ENCODE measurements around the gene CACNA1F. TPM values are rescaled to one million over a fixed set of nuclear protein-coding genes. Genes with fewer than 3 reads are reported as not detected.

The CACNA1F gene
- total and polyA plus RNA-seq, 10 of the 15 experiments (the other 5 are each of a cell fraction or from before 2014, with no cell fraction given) = 0.01 to 0.32 (median 0.05) TPM; not detected in 5

DNA sequence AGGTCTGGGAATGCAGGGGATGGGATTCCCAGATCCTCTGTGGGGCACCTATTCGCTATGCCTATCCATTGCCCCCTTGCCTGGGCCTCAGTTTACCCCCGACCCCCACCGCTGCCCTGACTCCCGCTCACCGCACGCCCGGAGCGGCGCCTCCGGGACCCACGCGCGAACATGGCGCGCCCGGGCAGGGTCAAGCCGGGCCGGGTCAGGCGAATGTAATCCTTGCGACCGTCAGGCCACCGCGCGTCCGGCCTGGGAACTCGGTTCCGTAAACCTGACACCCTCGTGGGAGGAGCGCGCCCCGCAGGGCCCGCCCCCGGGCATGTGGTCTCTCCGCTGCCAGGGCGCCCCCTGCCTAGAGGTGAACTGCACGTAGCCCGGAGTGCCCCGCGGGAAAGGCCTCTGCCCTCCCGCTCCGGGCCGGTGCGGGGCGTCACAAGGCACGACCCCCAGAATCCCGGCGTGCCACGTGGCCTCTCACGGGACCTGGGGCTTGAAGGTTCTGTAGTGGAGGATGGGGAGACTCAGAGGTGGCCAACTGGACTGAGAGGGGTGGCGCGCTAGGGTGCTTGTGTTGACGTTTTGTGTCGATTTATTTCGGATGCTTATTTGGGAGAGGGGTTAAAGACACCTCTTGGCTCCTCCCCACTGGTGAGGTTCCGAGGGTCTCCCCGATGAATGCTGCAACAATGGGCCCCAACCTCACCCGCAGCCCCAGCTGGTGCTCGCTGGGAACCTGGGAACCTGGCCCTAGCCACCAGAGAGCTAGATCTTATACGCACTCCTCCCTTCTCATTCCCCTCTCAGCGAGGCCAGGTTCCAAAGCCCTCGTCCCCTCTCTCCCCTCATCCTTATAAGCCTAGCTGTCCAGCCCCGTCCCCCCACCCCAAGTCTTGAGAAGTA, 46.8 kb downstream of the CACNA1F start, which contains the start of gene PRICKLE3 (continued):
- TF ChIP-seq, protein P1, sequence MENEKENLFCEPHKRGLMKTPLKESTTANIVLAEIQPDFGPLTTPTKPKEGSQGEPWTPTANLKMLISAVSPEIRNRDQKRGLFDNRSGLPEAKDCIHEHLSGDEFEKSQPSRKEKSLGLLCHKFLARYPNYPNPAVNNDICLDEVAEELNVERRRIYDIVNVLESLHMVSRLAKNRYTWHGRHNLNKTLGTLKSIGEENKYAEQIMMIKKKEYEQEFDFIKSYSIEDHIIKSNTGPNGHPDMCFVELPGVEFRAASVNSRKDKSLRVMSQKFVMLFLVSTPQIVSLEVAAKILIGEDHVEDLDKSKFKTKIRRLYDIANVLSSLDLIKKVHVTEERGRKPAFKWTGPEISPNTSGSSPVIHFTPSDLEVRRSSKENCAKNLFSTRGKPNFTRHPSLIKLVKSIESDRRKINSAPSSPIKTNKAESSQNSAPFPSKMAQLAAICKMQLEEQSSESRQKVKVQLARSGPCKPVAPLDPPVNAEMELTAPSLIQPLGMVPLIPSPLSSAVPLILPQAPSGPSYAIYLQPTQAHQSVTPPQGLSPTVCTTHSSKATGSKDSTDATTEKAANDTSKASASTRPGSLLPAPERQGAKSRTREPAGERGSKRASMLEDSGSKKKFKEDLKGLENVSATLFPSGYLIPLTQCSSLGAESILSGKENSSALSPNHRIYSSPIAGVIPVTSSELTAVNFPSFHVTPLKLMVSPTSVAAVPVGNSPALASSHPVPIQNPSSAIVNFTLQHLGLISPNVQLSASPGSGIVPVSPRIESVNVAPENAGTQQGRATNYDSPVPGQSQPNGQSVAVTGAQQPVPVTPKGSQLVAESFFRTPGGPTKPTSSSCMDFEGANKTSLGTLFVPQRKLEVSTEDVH (IDR thresholded peaks at IDR 0.05; ENCODE audit: low read depth, partially characterized antibody) = no peak
- no peak for TF ChIP-seq NRF1 (conservative IDR thresholded peaks at IDR 0.05; ENCODE audit: low read depth, low read length)
- no peak for TF ChIP-seq SPI1 (IDR thresholded peaks at IDR 0.05; ENCODE audit: borderline replicate concordance, insufficient read depth, low read depth, low read length)
- no peak for TF ChIP-seq EZH2 (IDR thresholded peaks at IDR 0.05; ENCODE audit: borderline replicate concordance, control insufficient read depth, low read depth, low read length)
- TF ChIP-seq MXI1 (IDR thresholded peaks at IDR 0.05; ENCODE audit: low read depth, low read length) = no peak
- 0 out of 2 replicates have a peak, but pooled peaks have one; percentile 46 for TF ChIP-seq ZNF207 (IDR thresholded peaks at IDR 0.05; ENCODE audit: borderline replicate concordance)
- TF ChIP-seq ZNF217 (IDR thresholded peaks at IDR 0.05) = no peak
- TF ChIP-seq MTA3 (IDR thresholded peaks at IDR 0.05; ENCODE audit: borderline replicate concordance, low read length) = no peak
- TF ChIP-seq, protein P2, sequence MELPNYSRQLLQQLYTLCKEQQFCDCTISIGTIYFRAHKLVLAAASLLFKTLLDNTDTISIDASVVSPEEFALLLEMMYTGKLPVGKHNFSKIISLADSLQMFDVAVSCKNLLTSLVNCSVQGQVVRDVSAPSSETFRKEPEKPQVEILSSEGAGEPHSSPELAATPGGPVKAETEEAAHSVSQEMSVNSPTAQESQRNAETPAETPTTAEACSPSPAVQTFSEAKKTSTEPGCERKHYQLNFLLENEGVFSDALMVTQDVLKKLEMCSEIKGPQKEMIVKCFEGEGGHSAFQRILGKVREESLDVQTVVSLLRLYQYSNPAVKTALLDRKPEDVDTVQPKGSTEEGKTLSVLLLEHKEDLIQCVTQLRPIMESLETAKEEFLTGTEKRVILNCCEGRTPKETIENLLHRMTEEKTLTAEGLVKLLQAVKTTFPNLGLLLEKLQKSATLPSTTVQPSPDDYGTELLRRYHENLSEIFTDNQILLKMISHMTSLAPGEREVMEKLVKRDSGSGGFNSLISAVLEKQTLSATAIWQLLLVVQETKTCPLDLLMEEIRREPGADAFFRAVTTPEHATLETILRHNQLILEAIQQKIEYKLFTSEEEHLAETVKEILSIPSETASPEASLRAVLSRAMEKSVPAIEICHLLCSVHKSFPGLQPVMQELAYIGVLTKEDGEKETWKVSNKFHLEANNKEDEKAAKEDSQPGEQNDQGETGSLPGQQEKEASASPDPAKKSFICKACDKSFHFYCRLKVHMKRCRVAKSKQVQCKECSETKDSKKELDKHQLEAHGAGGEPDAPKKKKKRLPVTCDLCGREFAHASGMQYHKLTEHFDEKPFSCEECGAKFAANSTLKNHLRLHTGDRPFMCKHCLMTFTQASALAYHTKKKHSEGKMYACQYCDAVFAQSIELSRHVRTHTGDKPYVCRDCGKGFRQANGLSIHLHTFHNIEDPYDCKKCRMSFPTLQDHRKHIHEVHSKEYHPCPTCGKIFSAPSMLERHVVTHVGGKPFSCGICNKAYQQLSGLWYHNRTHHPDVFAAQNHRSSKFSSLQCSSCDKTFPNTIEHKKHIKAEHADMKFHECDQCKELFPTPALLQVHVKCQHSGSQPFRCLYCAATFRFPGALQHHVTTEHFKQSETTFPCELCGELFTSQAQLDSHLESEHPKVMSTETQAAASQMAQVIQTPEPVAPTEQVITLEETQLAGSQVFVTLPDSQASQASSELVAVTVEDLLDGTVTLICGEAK (IDR thresholded peaks at IDR 0.05; ENCODE audit: borderline replicate concordance) = 0 out of 2 replicates have a peak, but pooled peaks have one; percentile 16
- no peak for TF ChIP-seq TAF1 (IDR thresholded peaks at IDR 0.05; ENCODE audit: borderline replicate concordance, low read depth, low read length)
- no peak for TF ChIP-seq RCOR1 (conservative IDR thresholded peaks at IDR 0.05; ENCODE audit: low read depth, low read length)
- TF ChIP-seq, protein P3, sequence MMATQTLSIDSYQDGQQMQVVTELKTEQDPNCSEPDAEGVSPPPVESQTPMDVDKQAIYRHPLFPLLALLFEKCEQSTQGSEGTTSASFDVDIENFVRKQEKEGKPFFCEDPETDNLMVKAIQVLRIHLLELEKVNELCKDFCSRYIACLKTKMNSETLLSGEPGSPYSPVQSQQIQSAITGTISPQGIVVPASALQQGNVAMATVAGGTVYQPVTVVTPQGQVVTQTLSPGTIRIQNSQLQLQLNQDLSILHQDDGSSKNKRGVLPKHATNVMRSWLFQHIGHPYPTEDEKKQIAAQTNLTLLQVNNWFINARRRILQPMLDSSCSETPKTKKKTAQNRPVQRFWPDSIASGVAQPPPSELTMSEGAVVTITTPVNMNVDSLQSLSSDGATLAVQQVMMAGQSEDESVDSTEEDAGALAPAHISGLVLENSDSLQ (IDR thresholded peaks at IDR 0.05) = no peak
- TF ChIP-seq WRNIP1 (IDR thresholded peaks at IDR 0.05; ENCODE audit: borderline replicate concordance, low read depth, low read length) = no peak
- TF ChIP-seq, protein P4, sequence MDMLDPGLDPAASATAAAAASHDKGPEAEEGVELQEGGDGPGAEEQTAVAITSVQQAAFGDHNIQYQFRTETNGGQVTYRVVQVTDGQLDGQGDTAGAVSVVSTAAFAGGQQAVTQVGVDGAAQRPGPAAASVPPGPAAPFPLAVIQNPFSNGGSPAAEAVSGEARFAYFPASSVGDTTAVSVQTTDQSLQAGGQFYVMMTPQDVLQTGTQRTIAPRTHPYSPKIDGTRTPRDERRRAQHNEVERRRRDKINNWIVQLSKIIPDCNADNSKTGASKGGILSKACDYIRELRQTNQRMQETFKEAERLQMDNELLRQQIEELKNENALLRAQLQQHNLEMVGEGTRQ (IDR thresholded peaks at IDR 0.05; ENCODE audit: borderline replicate concordance, low read depth, low read length) = no peak
- TF ChIP-seq SREBF1 (IDR thresholded peaks at IDR 0.05; ENCODE audit: low read length) = no peak
- no peak for TF ChIP-seq KLF5 (IDR thresholded peaks at IDR 0.05; ENCODE audit: partially characterized antibody)
- TF ChIP-seq, protein P5, sequence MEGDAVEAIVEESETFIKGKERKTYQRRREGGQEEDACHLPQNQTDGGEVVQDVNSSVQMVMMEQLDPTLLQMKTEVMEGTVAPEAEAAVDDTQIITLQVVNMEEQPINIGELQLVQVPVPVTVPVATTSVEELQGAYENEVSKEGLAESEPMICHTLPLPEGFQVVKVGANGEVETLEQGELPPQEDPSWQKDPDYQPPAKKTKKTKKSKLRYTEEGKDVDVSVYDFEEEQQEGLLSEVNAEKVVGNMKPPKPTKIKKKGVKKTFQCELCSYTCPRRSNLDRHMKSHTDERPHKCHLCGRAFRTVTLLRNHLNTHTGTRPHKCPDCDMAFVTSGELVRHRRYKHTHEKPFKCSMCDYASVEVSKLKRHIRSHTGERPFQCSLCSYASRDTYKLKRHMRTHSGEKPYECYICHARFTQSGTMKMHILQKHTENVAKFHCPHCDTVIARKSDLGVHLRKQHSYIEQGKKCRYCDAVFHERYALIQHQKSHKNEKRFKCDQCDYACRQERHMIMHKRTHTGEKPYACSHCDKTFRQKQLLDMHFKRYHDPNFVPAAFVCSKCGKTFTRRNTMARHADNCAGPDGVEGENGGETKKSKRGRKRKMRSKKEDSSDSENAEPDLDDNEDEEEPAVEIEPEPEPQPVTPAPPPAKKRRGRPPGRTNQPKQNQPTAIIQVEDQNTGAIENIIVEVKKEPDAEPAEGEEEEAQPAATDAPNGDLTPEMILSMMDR (IDR thresholded peaks at IDR 0.05 in 2 of 3, conservative IDR thresholded peaks at IDR 0.05 in 1 of 3; ENCODE audit: control insufficient read depth in 2 of 3, extremely low read depth in 1 of 3, insufficient read depth in 1 of 3, low read depth in 3 of 3, low read length in 3 of 3) = peak; percentile 39 to 63 (median 53)

Data from GM12878 (cell line).